Keratinocyte (primary cell): ENCODE measurements around the gene SPTBN1.

Experiments
- EZH2 ChIP-seq: IDR thresholded peaks from one replicate; pipeline ENCODE4 v1.6.1; 2012; ENCODE audit warnings: inconsistent platforms, mild to moderate bottlenecking, low read length, moderate library complexity
- TF ChIP-seq, protein P1 (sequence below), 3 experiments: IDR thresholded peaks in 1 of 3; conservative IDR thresholded peaks in 1 of 3; optimal IDR thresholded peaks in 1 of 3; 2 replicates in 2 of 3; 3 replicates in 1 of 3; pipeline versions ENCODE3 to v1.5.1; 2011; ENCODE audit warnings: low read length in 3 of 3, mild to moderate bottlenecking in 3 of 3, moderate library complexity in 2 of 3, control low read depth in 1 of 3, inconsistent platforms in 1 of 3; ENCODE audit not compliant: insufficient read depth in 2 of 3; ENCODE audit errors: extremely low read depth in 1 of 3

GRCh38 chr2:54446625-54447024 lies 9.5 kb upstream of the SPTBN1 start:
- TF ChIP-seq EZH2: no peak
- TF ChIP-seq, protein P1, sequence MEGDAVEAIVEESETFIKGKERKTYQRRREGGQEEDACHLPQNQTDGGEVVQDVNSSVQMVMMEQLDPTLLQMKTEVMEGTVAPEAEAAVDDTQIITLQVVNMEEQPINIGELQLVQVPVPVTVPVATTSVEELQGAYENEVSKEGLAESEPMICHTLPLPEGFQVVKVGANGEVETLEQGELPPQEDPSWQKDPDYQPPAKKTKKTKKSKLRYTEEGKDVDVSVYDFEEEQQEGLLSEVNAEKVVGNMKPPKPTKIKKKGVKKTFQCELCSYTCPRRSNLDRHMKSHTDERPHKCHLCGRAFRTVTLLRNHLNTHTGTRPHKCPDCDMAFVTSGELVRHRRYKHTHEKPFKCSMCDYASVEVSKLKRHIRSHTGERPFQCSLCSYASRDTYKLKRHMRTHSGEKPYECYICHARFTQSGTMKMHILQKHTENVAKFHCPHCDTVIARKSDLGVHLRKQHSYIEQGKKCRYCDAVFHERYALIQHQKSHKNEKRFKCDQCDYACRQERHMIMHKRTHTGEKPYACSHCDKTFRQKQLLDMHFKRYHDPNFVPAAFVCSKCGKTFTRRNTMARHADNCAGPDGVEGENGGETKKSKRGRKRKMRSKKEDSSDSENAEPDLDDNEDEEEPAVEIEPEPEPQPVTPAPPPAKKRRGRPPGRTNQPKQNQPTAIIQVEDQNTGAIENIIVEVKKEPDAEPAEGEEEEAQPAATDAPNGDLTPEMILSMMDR (optimal IDR thresholded peaks at IDR 0.05 in 1 of 3, IDR thresholded peaks at IDR 0.05 in 1 of 3, conservative IDR thresholded peaks at IDR 0.05 in 1 of 3; ENCODE audit: extremely low read depth in 1 of 3, insufficient read depth in 2 of 3, low read length in 3 of 3): no peak
